ENCODE data around the gene SPEN. TPM values are rescaled to one million over a fixed set of nuclear protein-coding genes. Genes with fewer than 3 reads are reported as not detected.
"Not testable (repeated sequence)": the region's sequence is repeated elsewhere in the genome, so short reads cannot be mapped to it uniquely, and the experiment has no call there.

SPEN gene
- total and polyA plus RNA-seq, 2 of the 4 experiments (the other 2 are of a cell fraction): 7.6 to 15.8 TPM

DNA sequence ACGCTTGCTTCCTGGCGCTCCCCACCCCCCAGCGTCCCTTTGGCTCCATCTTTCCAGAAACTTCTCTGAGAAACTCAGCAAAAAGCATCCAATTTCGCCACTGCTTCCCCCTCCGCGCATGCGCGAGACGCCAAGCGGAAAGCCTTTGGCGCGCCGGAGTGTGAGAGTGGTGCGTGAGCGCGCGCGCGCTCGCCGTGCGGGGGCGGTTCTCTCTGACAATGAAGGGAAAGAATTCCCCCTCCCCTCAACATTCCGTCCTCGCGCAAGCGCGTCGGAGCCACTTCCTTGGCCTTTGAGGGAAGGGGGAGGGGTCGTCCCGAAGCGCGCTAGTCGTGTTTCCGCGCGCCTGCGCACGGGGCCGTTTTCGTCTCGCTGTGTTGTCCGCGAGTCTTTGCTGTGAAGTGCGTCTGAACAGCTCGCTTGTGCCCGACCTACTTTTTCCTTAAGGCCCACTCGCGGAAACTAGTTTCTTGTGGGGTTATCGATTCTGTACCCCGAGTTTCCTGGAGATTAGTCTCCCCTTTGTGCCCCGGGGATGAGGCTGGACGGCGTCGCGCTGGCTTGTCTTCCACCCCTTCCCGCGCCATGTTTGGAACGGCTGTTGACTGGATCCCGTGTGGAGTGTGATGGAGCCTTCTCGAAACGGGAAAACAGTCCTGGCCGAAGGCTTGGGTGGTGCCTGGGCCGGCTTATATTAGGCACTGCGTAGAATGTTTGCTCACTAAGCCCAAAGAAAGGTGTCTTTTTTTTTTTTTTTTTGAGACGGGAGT, 11.6 kb upstream of the SPEN start (continued):
- TF ChIP-seq SMC3 (IDR thresholded peaks at IDR 0.05; ENCODE audit: low read depth, low read length) (no peak), RCOR1 (IDR thresholded peaks at IDR 0.05; ENCODE audit: insufficient replicate concordance, low read length) (peak; percentile 24)

DNA sequence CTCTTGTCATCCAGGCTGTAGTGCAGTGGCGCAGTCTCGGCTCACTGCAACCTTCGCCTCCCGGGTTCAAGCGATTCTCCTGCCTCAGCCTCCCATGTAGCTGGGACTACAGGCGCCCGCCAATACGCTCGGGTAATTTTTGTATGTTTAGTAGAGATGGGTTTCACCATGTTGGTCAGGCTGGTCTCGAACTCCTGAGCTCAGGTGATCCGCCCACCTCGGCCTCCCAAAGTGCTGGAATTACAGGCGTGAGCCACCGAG, 11.1 kb upstream of the SPEN start:
- H3K4me1 ChIP-seq (ENCODE audit: control insufficient read depth, insufficient read depth, low read length); H3K27me3 ChIP-seq (ENCODE audit: control insufficient read depth, insufficient read depth, low read length); H3K36me3 ChIP-seq (ENCODE audit: control insufficient read depth, insufficient read depth, low read length); H3K27ac ChIP-seq (ENCODE audit: insufficient read depth, low read length); H3K9me3 ChIP-seq (ENCODE audit: control insufficient read depth, insufficient read depth, low read length); H2BK15ac ChIP-seq (ENCODE audit: low read depth, low read length); H4K20me1 ChIP-seq (ENCODE audit: insufficient read depth, low read length); dilution Hi-C loops (cut with HindIII; ENCODE audit: low sequenced_read_pairs, unreplicated experiment); CTCF ChIA-PET; in situ Hi-C loops (cut with MboI; ENCODE audit: low sequenced_read_pairs); H4K5ac ChIP-seq (ENCODE audit: low read depth, low read length); BruUV-seq (replicated peaks); H2BK5ac ChIP-seq (ENCODE audit: low read depth, low read length, poor library complexity, severe bottlenecking); H3K9ac ChIP-seq (ENCODE audit: low read depth, low read length); H3K4me2 ChIP-seq (ENCODE audit: low read depth, low read length); H3K56ac ChIP-seq (ENCODE audit: extremely low read depth, insufficient read depth, low read length); H3K14ac ChIP-seq (replicated peaks; ENCODE audit: low read depth, low read length); H3K4ac ChIP-seq (ENCODE audit: low read depth, low read length); H2AK9ac ChIP-seq (replicated peaks; ENCODE audit: low read depth, low read length, poor library complexity); H3K9me1 ChIP-seq (ENCODE audit: insufficient read depth, low read length); DNase-seq; H2BK20ac ChIP-seq (ENCODE audit: low read depth, low read length); ATAC-seq (ENCODE audit: low read depth); intact Hi-C loops (cut with micrococcal nuclease); H3K18ac ChIP-seq (ENCODE audit: low read depth, low read length); POLR2A ChIA-PET (ENCODE audit: unreplicated experiment); H2BK120ac ChIP-seq (ENCODE audit: low read depth, low read length); H3K4me3 ChIP-seq (ENCODE audit: insufficient read depth, low read depth, low read length): not testable (repeated sequence)
- Histone ChIP-seq H2AFZ (replicated peaks; ENCODE audit: low read length, poor library complexity) (peak overlapping the region; percentile 98), H3K79me1 (ENCODE audit: low read depth in 1 of 2, low read length in 2 of 2) (peaks cover 5 to 24% of the 10 kb centered on the region in 2 experiments; a peak in 3 of 4 replicates), H2AK5ac (ENCODE audit: low read depth, low read length) (0 out of 2 replicates have a peak overlapping the region, but pooled peaks have one; percentile 41), H4K8ac (ENCODE audit: low read depth in 2 of 2, low read length in 2 of 2) (peak overlapping the region; percentile 88 to 97; a peak in 3 of 4 replicates), H3K23ac (ENCODE audit: low read depth, low read length) (peak overlapping the region; percentile 88; the same call in 1 of the 2 replicates), H4K91ac (ENCODE audit: insufficient read depth, low read depth, low read length) (peak overlapping the region; percentile 90; the same call in 1 of the 2 replicates)
- 99% methylated on average over 8 of the region's 14 CpGs; no CpG with 5 or more reads in 1 of the 2 experiments for WGBS, 2 experiments (ENCODE audit: extremely low coverage in 2 of 2, insufficient read length in 1 of 2)
